CD4-positive, alpha-beta T cell (primary cell): ENCODE results near the gene OR5D18. TPM values are rescaled to one million over a fixed set of nuclear protein-coding genes. Genes with fewer than 3 reads are reported as not detected.
"Not testable (repeated sequence)": the region's sequence is repeated elsewhere in the genome, so short reads cannot be mapped to it uniquely, and the experiment has no call there.

ENCODE experiments used
- ATAC-seq: fragments of 200-7000 bp; cut with Tn5 transposase; one replicate; pipeline ENCODE4 v1.10.0; 2022; ENCODE audit warnings: mild to moderate bottlenecking; ENCODE audit not compliant: poor library complexity
- CTCF ChIA-PET: fragments of 350-600 bp; sonication (Branson Sonifier 250); formaldehyde crosslinking; loops from one replicate; lab custom pipeline; 2021; ENCODE audit warnings: antibody characterized with exemption, inconsistent platforms; lab: Charles Lee
- POLR2A ChIA-PET: fragments of 350-600 bp; sonication (Branson Sonifier 250); formaldehyde crosslinking; loops from one replicate; lab custom pipeline; 2021; ENCODE audit warnings: antibody characterized with exemption, inconsistent platforms; lab: Charles Lee
- DNase-seq, 14 experiments: peaks; one replicate each; pipeline ENCODE4 v3.0.0-alpha.2; 2013 to 2020; ENCODE audit warnings: mixed read lengths in 2 of 14
- H3K27ac ChIP-seq, 2 donors: one replicate each; pipeline versions ENCODE4 v1.5.1 to v1.7.0; 2013; ENCODE audit warnings: low read length in 2 of 2, low read depth in 1 of 2, mild to moderate bottlenecking in 1 of 2
- H3K27me3 ChIP-seq, 2 experiments: 1 replicate in 1 of 2; 2 replicates in 1 of 2; pipeline versions ENCODE4 v1.6.1 to v1.7.0; 2013; ENCODE audit warnings: low read length in 2 of 2, control low read depth in 1 of 2, mild to moderate bottlenecking in 1 of 2, moderate library complexity in 1 of 2; ENCODE audit not compliant: insufficient read depth in 2 of 2, control insufficient read depth in 1 of 2
- H3K36me3 ChIP-seq: one replicate; pipeline ENCODE4 v1.6.1; 2013; ENCODE audit warnings: low read length, control low read depth; ENCODE audit not compliant: insufficient read depth
- H3K4me1 ChIP-seq: one replicate; pipeline ENCODE4 v1.6.1; 2013; ENCODE audit warnings: low read length, control low read depth; ENCODE audit not compliant: insufficient read depth
- H3K4me3 ChIP-seq: one replicate; pipeline ENCODE4 v1.5.1; 2013; ENCODE audit warnings: mild to moderate bottlenecking, low read length, moderate library complexity
- H3K9me3 ChIP-seq, 2 experiments: 1 replicate in 1 of 2; 2 replicates in 1 of 2; pipeline versions ENCODE4 v1.6.1 to v1.7.0; 2013; ENCODE audit warnings: low read length in 2 of 2, mild to moderate bottlenecking in 2 of 2, control low read depth in 1 of 2, moderate library complexity in 1 of 2; ENCODE audit not compliant: control insufficient read depth in 1 of 2, insufficient read depth in 1 of 2
- H3K27ac Mint-ChIP-seq: one replicate; pipeline ENCODE4 v1.8.0; 2020; ENCODE audit warnings: mixed read lengths
- H3K27me3 Mint-ChIP-seq: one replicate; pipeline ENCODE4 v1.8.0; 2021; ENCODE audit warnings: mixed read lengths
- H3K36me3 Mint-ChIP-seq: one replicate; pipeline ENCODE4 v1.8.0; 2021; ENCODE audit warnings: low read depth, mixed read lengths
- H3K4me1 Mint-ChIP-seq: one replicate; pipeline ENCODE4 v1.8.0; 2021; ENCODE audit warnings: low read depth, mixed read lengths
- H3K4me3 Mint-ChIP-seq: one replicate; pipeline ENCODE4 v1.8.0; 2020; ENCODE audit warnings: mild to moderate bottlenecking, mixed read lengths
- H3K9me3 Mint-ChIP-seq: one replicate; pipeline ENCODE4 v1.8.0; 2020; ENCODE audit warnings: mixed read lengths
- CTCF ChIP-seq: fragments of 200-600 bp; IDR thresholded peaks from one replicate; pipeline ENCODE4 v1.8.0; 2022; ENCODE audit warnings: antibody characterized with exemption, mild to moderate bottlenecking
- intact Hi-C, 2 experiments: fragments of 100-400 bp; cut with DNase I in 1 of 2; cut with micrococcal nuclease in 1 of 2; formaldehyde crosslinking; loops; one replicate each; pipeline versions ENCODE4 v1.15.1 to v1.9.0; 2023 to 2025; cut with DNase I, micrococcal nuclease
- total RNA-seq, 174 experiments: library from RNA in 2 of 174; stranded (reverse) in 2 of 174; gene quantifications; one replicate each; pipeline ENCODE4 v1.2.3 and lab custom pipeline; 2021 to 2026

The OR5D18 gene
- total RNA-seq, 2 experiments from 2014 or later = not detected

GRCh38 chr11:55854704-55855103, 35.3 kb downstream of the OR5D18 start:
- Histone ChIP-seq H3K27ac (no peak overlapping the region), H3K27me3 (no peaks in the 10 kb centered on the region), H3K4me1 (no peaks in the 10 kb centered on the region), H3K4me3 (no peak overlapping the region), H3K9me3 (peaks cover 0 to 9% of the 10 kb centered on the region in 2 experiments), H3K36me3 (no peaks in the 10 kb centered on the region)
- H3K36me3 Mint-ChIP-seq = no peaks in the 10 kb centered on the region
- no peak overlapping the region for H3K27ac Mint-ChIP-seq
- no peaks in the 10 kb centered on the region for H3K27me3 Mint-ChIP-seq
- no peaks in the 10 kb centered on the region for H3K4me1 Mint-ChIP-seq
- DNase-seq (no peak), ATAC-seq (no peak)
- CTCF ChIA-PET = no interaction called here
- H3K4me3 Mint-ChIP-seq = no peak overlapping the region
- TF ChIP-seq CTCF = no peak
- intact Hi-C loops = no loop called here
- H3K9me3 Mint-ChIP-seq = peaks cover 15% of the 10 kb centered on the region
- POLR2A ChIA-PET = no interaction called here

- H3K9me3 Mint-ChIP-seq, H3K4me1 ChIP-seq, H3K27ac Mint-ChIP-seq, H3K27ac ChIP-seq, H3K4me3 ChIP-seq, H3K27me3 ChIP-seq, H3K36me3 ChIP-seq, H3K27me3 Mint-ChIP-seq, ATAC-seq, DNase-seq, H3K36me3 Mint-ChIP-seq, intact Hi-C loops, H3K4me1 Mint-ChIP-seq, POLR2A ChIA-PET, H3K4me3 Mint-ChIP-seq, CTCF ChIA-PET: not testable (repeated sequence)
- H3K9me3 ChIP-seq = peaks cover 0 to 30% of the 10 kb centered on the region in 2 experiments
Measured at GRCh38 chr11:55867354-55867753, 47.9 kb downstream of the OR5D18 start.

Other genes starting within 250 kb of the OR5D18 start
- gene OR4C16, start 247.5 kb upstream of the OR5D18 start, total RNA-seq = not detected
- not detected for gene OR4C11, start 212.0 kb upstream of the OR5D18 start, total RNA-seq
- gene OR4P4, start 184.5 kb upstream of the OR5D18 start, total RNA-seq = not detected
- not detected for gene OR4S2, start 171.3 kb upstream of the OR5D18 start, total RNA-seq
- gene OR4C6, start 157.4 kb upstream of the OR5D18 start, total RNA-seq = not detected
- gene OR5D13, start 46.2 kb upstream of the OR5D18 start, total RNA-seq = not detected
- not detected for gene OR5D14, start 24.1 kb upstream of the OR5D18 start, total RNA-seq
- gene OR5L1, start 8.3 kb upstream of the OR5D18 start, total RNA-seq = not detected
- gene OR5L2, start 7.6 kb downstream of the OR5D18 start, total RNA-seq = not detected
- gene OR5D16, start 19.1 kb downstream of the OR5D18 start, total RNA-seq = not detected
- not detected for gene TRIM51, start 63.7 kb downstream of the OR5D18 start, total RNA-seq
- gene OR5W2, start 95.0 kb downstream of the OR5D18 start, total RNA-seq = not detected
- not detected for gene OR5I1, start 116.8 kb downstream of the OR5D18 start, total RNA-seq
- gene OR10AG1, start 150.3 kb downstream of the OR5D18 start, total RNA-seq = not detected
- gene OR5F1, start 175.0 kb downstream of the OR5D18 start, total RNA-seq = not detected
- not detected for gene OR5AS1, start 208.0 kb downstream of the OR5D18 start, total RNA-seq